Activated T-cell treated with anti-CD3 and anti-CD28 coated beads, Interleukin-2, amount 50 U/mL, for 1 hour (primary cell): ENCODE results near the gene RMDN3.

ENCODE experiments used
- DNase-seq: peaks from one replicate; pipeline ENCODE4 v3.0.0-alpha.2; 2020

The RMDN3 gene, protein sequence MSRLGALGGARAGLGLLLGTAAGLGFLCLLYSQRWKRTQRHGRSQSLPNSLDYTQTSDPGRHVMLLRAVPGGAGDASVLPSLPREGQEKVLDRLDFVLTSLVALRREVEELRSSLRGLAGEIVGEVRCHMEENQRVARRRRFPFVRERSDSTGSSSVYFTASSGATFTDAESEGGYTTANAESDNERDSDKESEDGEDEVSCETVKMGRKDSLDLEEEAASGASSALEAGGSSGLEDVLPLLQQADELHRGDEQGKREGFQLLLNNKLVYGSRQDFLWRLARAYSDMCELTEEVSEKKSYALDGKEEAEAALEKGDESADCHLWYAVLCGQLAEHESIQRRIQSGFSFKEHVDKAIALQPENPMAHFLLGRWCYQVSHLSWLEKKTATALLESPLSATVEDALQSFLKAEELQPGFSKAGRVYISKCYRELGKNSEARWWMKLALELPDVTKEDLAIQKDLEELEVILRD

DNA sequence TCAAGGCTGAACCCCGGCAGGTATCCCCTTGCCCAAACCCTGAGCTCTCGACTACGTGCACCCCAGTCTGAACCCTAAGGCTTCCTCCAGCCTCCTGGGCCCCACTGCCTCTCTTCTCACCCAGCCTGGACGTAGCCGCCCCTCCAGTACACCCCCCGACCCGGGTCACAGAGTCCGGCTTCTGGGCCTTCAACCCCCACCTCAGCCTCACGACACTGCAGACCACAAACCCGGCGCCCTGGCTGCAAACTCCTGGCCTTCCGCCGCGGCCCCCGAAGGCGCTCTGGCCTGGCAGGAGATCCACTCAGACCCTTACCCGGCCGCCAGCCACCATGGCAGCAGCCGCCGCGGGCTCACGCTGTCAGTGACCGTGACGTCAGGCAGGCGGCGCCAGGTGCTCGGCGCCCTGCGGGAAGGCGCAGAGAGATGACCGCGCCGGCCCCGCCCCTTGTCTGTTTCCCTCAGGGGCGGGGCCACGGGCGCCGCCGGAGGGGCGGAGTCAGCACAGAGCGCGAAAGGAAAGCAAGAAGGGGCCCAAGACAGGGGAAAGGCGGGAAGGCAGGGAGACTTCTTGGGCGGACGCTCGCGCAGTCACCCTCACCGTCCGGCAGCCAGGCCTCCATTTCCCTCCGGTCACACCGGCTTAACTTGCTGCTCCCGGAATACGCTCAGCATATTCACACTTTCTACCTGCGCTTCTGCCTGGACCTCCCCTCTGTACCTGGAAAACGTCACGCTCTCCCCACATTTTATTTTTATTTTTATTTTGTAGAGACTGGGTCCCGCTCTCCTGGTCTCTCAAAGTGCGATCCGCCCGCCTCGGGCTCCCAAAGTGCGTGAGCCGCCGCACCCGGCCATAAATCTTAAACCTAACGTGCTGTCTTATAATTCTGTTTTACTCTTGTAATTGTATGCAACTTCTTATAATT, at the start of gene RMDN3:
RMDN3 (minus strand) TSS at position 372 of the 929 bp plus-strand sequence. CDS start 471 bp downstream, outside the sequence.
- peak; percentile 95 for DNase-seq

DNA sequence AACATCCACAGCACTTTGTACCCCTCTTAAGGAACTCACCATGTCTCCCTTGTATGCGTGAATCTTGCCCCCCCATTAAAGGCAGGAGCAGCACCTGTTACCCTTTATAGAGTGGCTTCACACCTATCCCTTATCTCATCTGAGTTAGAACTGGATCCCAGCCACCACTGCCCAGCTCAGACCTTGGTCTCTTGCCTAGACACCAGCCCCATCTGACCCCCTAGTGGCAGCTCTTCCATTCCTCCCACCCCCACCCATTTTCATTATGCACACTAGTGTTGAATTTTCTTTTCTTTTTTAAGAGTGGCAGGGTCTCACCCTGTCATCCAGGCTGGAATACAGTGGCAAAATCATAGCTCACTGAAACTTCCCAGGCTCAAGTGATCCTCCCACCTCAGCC, 48.6 kb upstream of the RMDN3 start:
- DNase-seq = no peak

DNA sequence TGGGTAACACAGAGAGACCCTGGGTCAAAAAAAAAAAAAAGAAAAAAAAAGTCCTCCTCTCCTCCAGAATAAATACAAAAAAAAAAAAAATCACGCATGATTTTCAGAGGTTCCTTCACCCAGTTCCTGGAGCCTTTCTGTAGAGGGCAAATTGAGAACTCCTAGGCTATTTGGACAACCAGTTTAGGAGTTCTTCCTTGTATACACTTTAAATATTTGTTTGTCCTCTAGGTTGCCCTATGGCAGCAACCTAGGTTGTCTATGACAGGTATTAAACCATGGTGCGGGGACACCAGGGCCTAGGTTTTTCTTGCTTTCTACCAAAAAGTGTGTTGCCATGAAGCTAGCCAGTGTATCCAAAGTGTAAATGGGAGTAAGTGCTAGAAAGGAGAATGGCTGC, 48.0 kb upstream of the RMDN3 start:
- no peak for DNase-seq

DNA sequence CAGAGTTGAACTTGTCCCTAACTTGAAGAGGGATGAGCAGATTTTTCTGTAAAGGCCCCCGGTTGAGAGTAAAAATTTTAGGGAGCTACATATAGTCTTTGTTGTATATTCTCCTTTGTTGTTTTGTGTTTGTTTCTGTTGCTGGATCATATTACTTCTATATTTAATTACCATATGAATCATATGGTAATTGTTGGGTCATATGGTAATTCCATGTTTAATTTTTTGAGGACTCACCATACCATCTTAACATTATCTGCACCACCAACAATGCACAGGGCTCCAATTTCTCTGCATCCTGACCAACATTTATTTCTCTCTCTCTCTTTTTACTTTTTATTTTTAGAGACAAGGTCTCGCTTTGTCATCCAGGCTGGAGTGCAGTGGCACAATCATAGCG, 44.5 kb upstream of the RMDN3 start:
- no peak for DNase-seq

DNA sequence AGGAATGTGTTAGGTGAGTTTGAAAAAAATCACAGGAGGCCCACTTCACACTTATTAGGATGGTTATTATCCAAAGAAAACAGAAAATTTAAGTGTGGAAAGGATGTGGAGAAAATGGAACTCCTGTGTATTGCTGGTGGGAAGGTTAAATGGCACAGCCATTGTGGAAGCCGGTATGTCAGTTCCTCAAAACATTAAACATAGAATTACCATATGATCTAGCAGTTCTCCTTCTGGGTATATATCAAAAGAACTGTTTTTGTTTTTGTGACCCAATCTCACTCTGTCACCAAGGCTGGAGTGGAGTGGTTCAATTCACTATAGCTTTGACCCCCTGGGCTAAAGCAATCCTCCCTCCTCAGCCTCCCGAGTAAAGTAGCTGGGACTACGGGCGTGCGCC, 41.5 kb upstream of the RMDN3 start:
- DNase-seq = no peak

DNA sequence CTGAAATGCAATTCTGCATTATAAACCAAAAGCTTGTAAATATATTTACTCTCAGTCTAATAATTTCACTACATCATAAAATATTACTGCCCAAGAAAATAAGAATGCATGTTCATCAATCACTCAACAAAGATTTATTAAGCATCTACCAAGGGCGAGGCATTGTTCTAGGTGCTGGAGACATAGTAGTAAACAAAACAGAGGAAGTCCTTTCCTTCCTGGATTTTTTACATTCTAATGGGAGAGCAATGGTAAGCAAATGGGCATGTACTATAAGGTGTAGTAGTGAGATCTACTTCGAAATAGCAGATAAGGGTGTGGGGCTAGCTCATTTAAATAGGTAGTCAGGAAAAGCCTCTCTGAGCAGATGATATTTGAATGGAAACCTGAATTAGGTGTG, 41.0 kb upstream of the RMDN3 start:
- no peak for DNase-seq

DNA sequence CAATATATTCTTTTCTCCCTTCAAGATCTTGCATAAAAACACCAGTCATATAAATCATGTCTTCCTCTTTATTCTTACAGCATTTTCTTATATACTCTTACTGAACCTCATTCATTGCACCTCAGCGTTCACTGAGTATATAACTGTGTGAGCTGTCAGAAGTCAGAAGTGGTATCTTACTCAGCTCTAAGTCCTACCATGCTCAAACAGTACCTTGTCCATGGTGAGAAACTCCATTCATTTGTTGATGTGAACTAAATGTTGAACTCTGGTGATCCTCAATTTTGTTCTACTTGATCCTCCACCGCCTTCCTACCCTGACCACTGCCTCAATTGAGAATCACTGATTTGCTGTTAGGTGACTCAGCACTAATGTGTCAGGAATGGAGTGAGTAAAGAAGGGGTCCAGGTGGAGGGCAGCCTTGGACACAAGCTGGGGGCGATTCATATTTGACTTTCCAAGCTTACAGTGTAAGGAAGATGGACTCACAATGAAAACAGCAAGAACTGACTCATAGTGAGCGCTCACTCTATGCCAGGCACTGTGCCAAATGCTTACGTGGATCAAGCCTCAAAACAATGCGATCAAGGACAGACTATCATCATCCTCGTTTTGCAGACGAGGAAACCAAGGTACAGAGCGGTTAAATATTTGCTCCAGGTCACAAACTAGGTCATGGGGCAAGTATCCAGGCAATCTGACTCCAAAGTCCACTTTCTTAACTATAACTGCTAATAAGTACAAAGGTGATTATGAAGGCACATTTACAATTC, 38.3 kb upstream of the RMDN3 start:
- no peak for DNase-seq

DNA sequence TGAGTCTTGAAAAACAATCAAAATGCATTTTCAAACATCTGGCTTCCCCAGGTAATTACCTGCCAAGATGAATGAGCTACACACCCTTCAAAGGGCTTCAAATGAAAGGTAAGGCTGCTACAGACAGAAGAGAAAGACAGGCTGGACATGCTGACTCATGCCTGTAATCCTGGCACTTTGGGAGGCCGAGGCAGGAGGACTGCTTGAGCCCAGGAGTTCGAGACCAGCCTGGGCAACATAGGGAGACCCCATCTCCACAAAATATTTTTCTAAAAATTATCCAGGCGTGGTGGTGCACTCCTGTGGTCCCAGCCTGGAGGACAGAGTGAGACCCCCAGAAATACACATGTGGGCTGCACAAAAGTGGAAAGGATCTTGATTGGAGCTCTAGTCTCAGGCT, 37.3 kb upstream of the RMDN3 start:
- no peak for DNase-seq

DNA sequence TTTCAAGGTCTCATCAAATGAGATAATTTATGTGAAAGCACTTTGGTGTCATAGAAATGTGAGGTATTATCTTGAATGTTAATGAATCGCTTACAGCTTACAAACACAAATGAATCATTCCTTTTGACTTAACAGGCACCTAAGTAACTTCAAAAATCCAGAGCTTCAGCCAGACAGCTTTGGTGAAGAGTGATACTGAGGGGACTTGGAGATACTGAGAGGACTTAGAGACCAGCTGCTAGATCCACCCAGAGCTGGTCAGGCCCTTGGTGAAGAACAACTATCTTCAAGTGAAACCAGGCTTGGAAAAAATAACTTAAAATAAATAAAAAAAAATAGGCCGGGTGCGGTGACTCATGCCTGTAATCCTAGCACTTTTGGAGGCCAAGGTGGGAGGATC, 35.7 kb upstream of the RMDN3 start:
- DNase-seq = no peak

DNA sequence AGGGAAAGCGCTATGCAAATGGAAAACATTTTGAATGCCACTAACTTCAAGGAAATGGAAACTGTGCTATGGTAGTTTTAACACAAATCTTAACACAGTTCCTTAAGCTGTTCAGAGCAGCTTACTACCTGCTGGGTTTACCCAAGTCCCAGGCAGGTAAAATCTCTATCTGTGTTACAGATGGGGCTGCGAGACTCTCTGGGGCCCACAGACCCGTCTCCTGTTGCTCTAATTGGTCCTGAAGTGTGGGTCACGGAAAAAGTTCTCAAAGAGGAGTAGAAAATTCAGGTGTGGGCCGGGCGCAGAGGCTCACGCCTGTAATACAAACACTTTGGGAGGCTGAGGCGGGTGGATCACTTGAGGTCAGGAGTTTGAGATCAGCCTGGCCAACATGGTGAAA, 34.9 kb upstream of the RMDN3 start:
- no peak for DNase-seq

DNA sequence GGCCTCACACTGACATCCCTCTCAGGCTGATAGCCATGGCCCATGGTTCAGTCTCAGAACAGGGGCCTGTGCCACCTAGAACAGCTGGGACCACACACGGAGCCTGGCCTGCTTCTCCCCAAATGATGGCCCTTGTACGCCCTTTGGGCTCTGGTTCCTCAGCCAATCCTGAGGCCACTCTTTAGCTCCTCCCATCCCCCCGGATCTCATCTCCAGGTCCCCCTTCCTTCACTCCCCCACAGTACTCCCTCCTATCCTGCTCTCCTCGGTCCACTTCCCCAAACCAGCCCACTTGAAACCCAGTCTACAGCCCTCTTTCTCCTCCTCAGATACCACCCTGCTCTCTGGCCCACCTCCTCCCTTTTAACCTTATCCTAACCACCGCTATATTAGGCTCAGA, 34.1 kb upstream of the RMDN3 start:
- no peak for DNase-seq

DNA sequence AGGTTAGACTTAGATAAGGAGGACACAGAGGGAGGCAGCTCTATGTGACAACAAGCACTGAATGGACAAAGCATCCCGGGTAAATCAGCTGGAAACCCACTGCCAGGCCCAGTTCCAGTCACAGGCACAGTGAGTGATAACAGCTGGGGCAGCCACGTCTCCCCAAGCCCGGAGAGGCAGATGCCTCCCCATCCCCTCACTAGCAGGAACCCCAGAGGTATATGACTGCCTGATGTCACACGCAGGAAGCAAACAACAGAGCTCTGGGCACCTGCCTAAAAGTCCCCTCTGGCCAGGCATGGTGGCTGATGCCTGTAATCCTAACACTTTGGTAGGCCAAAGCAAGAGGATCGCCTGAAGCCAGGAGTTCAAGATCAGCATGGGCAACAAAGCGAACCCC, 32.9 kb upstream of the RMDN3 start:
- DNase-seq = no peak

DNA sequence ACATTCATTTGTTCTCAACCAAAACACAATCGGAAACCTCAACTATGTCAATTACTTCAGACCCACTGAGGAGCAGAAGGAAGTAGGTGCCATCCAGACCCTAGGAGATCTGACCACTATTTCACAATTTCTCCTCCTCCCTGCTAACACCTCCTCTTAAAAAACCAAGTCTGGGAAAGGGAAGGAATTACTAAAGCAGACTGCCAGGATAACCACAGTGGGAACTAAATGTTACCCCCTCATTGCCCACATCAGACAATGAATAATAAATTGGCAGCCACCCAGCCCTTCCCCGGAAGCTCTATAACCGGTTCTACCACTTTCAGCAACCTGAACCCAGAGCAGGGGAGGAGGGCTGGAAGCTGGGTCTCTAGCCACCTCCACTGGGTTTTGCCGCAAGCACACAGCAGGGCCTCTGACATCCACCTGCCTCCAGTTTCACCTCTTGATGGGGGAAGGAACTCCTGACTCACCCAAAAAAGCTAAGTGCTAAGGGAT, 32.3 kb upstream of the RMDN3 start:
- DNase-seq = peak; percentile 50

DNA sequence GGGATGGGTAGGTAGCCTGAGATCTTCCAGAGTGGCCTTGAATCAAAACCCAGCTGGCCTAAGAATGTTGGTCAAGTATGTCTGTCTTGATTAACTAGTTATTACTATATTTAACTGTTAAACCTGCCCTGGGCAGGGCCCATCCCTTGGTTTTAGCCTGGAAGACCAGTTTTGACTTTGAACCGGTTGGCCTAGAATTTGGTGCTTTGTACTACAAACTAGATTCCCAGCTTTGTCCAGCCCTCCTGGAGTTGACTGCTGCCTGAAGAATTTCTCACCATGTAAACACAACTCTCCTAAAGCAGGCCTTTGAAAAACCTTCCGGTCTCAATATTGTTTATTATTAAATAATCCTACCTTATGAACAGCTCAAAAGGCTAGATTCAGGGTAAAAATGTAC, 30.8 kb upstream of the RMDN3 start:
- DNase-seq = no peak

DNA sequence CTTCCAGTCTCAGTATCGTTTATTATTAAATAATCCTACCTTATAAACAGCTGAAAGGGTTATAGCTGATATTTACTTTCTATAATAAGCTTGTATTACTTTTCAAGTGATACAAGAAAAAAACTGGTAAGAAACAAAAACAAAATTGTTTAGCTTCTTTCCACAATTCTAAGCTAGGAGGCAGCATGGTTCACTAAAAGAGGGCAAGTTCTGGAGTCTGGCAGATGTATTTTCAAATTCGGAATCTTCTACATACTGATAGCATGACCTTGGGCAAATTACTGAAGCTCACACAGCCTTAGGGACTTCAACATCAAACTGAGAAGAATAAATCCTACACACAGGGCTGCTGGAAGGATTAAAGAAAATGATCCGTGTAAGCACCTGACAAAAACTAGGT, 30.1 kb upstream of the RMDN3 start:
- no peak for DNase-seq

DNA sequence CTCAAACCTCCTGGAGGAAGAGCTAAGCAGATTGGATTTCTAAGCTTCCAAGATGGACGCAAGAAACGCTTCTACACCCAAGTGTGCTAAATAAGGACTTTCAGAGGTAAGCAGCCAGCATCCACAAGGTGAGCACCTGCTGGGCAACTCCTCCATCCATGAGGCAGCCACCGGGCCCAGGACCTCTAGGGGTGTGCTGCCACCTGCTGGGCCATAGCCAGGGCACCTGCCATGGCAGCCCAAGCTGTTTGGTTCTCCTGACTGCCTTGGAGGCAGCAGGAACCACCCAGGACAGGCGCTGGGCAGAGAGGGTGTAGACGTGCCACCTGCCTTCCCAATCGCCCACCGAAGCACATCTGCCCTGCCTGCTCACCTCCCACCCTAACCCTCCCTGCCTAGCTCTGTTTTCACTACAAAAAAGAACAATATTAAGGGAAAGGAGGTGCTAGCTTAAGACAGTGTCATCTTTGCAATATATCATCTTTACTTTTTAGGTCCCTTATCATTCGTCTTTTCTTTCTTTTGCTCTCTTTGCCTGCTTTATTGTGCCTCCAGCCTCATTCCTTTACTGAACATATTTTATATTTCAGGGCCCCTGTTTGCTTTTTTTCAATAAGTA, 27.7 kb upstream of the RMDN3 start:
- peak; percentile 84 for DNase-seq

DNA sequence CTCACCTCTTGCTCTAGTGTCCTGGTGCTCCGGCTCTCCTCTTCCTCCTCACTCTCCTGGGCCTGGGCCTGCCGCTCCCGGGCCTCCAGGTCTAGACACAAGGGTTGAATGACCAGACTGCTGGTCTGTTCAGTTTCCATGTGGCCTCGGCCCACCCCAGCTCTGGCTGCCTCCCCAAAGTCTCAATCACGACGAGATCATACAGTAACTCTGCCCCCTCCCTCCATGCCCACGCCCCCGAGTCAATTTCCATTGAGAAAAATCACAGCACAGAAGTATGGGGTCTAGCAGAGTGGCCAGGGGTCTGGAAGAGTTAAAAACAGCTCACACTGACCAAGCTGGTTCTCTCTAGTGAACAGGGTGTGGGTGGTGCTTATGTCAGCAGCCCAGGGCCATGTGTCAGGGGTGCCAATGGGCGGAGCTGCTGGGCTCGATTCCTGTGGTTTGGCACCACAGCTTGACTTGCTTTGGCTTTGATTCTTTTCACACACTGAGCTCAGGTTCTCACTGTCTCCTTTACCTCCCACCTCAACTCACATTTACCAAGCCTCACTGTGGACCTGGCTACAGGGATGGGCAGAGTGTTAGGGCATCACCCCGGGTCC, 21.6 kb upstream of the RMDN3 start:
- no peak for DNase-seq

DNA sequence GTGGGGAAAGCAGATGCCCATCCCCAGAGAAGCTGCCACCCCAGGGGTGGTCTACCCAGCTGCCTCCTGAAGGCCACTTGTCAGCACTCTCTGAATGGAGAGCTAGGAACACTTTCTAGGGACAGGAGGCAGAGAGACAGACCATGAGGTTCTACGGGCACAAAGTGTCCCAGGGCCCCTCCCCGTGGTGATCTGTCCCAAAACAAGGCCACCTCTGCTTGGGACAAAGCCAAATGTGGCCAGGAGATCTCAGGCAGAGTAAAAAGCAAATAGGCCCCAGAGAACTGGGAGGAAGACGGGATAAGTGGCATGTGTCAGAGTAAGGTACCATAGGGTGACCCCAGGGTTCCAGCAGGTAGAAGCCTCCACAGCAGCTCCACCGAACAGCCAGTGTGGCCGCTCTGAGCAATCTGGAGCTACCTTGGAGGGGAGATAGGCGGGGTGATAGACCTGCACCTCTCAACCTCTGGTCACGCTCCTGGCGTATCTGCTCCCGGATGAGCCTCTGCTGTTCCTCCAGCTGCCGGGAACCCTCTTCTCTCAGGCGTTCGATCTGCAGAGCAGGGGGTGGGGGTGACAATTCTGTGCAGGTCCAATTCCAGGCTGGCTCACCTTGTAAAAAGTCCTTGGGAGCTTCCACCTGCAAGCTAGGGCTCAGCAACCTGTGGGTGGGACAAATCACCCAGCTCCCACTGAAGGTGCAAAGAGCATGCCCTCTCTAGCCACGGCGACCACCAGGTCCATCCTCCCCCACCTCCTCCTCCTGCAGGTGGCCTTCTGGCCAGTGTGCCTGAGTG, 20.9 kb upstream of the RMDN3 start:
- DNase-seq = no peak

DNA sequence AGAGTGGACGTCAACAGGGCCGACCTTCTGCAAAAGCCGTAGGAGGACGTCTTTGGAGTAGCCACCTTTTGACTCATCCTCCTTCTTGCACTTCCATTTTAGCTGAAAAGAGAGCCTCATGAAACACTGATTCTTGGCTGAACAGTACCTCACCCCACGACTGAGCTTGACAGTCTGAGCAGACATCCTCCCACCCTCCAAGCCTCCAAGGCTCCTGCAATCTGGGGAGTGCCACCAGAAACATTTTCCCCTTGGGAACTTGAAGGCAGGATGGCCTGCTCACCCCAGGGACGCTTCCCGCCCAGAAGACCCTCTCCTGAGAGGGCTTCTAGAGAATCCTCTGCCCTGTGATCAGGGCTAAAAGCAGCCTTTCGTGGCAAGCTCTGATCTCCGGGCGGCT, 20.0 kb upstream of the RMDN3 start:
- DNase-seq = no peak

DNA sequence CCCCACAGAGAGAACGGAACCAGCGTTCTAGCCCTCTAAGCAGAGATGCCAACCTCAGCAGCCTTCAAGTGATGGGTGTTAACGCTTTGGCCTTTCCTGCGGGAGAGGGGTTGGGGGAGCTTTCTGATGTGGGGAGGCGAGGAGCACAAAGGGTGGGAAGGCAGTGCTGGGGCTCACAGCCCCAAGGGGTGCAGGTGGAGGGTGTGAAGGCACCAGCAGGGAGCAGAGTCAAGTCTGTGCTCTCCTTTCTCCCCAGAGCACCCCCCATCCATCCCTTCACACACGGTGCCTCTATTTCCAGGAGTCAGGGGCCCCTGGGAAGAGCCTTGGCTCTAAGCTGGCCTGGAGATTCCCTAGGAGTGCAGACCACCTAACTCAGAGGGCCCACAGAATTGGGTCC, 18.8 kb upstream of the RMDN3 start:
- no peak for DNase-seq

DNA sequence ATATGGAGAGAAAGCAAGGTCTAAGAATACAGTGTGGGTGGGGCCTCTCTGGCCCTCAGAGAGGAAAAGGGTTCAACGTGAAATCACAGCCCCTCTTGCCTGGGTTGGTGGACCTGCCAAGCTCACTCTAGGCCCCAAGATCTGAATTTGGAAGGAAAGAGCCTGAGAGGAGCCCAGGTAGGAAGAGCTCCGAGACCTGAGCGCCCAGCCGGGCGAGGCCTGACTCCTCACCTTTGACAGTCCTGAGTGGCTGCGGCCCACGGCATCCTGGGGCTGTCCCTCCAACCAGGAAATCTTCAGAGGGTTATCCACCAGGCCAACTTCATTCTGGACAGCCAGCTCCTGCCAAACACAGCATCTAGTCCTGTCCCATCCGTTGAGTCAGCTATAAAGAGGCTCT, 18.4 kb upstream of the RMDN3 start:
- DNase-seq = no peak
